ENCODE data around the gene SLC4A9.

SLC4A9 gene, protein sequence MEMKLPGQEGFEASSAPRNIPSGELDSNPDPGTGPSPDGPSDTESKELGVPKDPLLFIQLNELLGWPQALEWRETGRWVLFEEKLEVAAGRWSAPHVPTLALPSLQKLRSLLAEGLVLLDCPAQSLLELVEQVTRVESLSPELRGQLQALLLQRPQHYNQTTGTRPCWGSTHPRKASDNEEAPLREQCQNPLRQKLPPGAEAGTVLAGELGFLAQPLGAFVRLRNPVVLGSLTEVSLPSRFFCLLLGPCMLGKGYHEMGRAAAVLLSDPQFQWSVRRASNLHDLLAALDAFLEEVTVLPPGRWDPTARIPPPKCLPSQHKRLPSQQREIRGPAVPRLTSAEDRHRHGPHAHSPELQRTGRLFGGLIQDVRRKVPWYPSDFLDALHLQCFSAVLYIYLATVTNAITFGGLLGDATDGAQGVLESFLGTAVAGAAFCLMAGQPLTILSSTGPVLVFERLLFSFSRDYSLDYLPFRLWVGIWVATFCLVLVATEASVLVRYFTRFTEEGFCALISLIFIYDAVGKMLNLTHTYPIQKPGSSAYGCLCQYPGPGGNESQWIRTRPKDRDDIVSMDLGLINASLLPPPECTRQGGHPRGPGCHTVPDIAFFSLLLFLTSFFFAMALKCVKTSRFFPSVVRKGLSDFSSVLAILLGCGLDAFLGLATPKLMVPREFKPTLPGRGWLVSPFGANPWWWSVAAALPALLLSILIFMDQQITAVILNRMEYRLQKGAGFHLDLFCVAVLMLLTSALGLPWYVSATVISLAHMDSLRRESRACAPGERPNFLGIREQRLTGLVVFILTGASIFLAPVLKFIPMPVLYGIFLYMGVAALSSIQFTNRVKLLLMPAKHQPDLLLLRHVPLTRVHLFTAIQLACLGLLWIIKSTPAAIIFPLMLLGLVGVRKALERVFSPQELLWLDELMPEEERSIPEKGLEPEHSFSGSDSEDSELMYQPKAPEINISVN

DNA sequence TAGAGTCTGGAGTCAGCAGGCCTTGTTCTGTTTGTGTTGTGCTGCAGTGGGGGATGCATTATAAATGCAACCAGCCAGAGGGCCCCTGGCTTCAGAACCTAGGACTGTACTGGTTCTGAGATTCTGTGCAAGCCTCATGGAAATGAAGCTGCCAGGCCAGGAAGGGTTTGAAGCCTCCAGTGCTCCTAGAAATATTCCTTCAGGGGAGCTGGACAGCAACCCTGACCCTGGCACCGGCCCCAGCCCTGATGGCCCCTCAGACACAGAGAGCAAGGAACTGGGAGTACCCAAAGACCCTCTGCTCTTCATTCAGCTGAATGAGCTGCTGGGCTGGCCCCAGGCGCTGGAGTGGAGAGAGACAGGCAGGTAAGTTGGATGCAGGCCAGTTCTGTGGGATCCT lies at the start of gene SLC4A9:
Gene SLC4A9, plus strand, starts transcription at position 94 of the 400 bp plus-strand sequence. Its CDS starts 43 bp downstream, at position 137.
- DNase-seq: no peak

DNA sequence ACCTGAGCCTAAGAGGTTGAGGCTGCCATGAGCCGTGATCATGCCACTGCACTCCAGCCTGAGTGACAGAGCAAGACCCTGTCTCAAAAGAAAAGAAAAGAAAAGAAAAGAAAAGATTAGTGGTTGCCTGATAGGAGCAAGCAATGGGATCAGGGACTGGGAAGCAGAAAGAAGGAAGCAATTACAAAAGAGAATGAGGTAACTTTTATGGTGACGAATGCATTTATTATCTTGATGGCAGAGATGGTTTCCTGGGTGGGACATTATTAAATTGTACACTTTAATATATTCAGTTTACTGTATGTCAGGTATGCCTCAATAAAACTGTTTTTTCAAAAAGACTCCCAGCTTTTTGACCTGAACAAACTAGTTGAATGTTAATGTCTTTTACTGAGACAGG lies 49.6 kb upstream of the SLC4A9 start:
- DNase-seq: no peak

DNA sequence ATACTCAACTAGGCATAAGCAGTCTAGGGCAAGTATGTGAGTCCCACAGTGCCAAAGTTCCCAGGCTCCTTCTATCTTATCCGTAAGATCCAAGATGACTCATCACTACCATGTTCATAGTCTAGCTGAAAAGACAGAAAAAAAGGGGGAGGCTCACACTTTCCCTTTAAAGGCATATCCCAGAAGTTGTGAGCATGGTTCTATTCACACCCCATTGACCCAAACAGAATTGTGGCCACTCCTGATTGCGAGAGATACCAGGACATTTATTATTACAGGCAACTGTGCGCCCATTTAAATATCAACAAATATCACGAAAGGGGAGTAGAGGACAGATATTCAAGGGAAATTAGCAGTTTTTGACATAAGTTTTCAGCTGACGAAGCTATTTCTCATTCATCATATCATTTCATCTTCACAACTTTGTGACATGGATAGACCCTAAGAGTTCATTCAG lies 49.0 kb upstream of the SLC4A9 start:
- no peak for DNase-seq

DNA sequence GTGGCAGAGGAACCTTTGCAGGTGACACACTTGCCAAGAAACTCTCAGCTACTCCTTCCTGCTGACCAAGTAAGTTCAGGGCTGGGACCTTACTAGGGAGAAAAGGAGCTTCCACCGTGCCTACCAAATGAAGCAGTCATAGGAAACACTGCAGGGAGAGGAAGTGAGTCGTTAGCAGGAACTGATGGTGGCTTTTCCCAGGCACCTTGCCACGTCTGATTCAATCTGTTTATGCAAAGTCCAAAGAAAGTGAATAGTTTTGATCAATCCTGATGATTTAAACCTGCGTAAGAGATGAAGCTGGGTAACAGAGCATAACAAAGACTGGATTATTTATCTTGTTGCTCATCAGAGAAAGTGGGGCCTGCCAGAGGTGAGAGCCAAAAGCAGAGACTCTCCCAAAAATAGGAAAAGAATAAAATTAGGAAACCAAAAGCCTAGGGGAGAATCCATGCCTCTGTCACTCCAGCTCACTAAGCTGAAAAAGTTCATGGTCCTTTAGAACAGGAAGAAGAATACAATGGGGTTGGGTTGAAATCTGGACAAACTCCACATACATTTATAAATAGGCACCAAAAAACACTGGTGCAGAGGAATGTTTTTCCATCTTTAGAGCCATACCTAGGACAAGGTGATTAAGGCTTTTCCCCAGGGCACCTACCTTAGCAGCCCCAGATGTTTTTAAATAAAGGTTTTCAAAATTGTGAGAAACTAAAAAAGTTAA lies 47.8 kb upstream of the SLC4A9 start:
- DNase-seq: no peak

DNA sequence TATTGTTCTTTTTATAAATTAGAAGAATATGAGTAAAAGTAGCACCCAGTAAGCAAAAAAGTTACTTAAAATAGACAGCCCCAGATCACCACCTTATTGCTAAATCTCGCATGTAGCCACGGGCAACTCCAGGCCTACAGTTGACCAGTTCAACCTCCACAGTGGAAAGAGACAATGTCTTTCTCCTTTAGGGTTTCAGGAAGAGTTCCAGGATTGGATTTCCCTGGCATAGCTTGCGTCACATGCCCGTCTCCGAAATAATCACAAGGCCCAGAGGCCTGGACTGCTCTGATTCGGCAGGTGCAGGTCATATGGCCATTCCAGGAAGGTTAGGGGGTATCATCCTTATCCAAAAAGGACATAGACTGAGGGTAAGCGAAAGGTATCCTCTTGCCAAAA lies 47.2 kb upstream of the SLC4A9 start:
- no peak for DNase-seq

DNA sequence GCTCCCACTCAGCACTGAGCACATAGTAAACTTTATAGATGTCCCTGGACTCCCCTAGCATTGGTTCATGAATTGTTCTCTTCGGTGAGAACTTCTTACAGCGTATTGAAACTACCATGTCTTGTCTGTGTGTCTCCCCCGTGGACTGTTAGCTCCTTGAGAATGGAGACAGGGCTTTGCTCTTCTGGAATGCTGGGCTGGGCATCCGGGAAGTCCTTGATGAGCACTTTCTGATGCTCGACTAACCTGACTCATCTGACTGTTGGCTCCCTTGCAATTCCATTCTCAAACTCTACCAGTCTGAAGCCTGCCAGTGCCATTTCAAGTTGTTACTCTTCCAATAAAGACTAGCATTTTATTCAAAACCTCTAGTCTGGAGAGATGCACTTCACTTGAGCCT lies 42.1 kb upstream of the SLC4A9 start:
- DNase-seq: no peak

DNA sequence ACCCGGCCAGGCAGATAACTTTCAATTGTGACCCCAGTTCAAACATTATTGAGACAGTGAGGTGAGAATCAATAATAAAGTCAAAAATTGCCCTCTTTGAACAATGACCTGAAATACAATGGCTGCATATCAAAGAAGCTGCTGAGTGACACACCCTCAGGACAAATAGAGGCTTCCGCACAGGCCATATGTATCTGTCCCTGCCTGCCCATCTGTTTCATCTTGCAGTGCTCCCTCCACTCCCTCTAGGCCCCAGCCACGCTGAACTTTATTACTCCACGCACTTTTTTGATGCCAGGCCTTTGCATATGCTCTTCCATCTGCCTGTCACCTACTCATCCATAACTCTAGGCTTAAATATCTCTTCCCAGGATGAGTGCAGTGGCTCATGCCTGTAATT lies 41.2 kb upstream of the SLC4A9 start:
- no peak for DNase-seq

DNA sequence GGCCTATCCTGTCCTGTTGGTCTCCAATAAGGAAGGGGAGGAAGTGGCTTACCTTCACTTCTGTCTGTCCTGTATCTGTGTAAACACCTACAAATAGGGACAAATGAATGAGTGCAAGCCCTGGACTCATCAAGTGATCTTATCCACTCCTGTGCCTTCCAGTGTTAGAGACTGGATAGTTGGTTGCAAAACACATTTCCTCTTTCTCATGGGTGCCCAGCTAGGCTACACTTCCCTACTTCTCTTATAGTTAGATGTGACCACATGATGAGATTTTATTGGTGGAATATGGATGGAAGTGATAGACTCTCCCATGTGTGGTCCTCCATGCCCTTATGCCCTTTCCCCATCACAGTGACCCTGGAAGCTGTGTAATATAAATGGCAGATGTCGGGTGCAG lies 40.2 kb upstream of the SLC4A9 start:
- no peak for DNase-seq

DNA sequence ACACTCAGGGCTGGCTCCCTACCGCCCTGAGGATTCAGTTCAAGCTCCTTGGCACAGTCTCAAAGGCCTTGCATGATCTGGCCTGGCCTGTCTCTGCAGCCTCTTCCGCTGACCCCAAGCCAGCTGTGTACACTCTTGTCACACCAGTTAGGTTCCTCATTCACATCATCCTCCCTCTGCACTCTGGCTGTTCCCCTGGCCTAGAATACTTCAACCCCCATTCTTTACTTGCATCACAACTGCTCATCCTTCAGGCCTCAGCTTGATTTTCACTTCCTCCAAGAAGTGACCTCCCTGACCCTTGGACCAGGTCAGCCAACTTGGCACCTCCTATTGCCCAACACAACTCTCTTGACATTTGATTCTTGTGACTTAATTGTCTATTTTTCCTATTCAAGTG lies 38.2 kb upstream of the SLC4A9 start:
- DNase-seq: no peak

DNA sequence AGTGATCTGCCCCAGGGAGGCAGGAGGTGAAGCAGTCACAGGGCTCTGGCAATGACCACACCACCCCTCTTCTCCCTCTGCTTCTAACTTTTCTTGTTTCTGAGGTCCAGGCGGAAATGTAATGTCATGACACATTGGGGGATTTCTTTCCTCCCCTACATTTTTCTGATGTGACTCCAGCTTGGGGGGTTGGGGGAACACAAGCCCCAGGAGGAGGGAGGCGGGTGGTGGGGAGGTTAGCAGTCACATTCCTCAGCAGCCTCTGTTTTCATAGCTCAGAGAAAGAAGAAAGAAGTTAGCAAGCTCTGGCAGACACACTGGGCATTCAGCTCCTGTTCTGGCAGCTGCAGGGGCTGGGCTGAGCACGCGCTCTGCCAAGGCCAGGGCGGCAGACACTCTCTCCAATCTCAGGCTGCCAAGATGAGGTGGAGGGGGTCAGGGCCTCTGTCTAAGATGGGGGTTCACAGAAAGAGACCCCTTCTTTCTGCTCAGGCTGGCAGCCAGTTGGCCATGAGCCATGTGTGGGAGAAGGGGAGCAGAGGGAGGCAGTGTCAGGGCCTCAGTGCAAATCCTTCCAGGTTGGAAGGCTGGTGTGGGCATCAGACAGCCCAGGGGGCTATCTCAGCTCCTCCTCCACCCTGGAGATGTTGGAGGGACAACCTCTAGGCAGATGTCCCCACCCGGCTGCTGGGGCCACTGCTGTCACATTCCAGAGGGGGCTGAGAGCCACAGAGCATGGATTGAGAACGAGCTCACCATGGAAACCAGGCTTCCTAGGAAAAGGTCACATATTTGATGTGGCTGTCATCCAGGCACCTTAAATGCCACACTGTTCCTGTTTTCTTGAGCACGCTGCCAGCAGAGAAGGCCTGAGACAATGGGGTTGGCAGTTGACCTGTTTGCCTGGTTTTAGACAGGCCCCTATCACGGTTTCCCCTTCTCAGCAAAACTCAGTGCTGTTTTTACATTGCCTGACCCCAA lies 37.0 kb upstream of the SLC4A9 start:
- no peak for DNase-seq

DNA sequence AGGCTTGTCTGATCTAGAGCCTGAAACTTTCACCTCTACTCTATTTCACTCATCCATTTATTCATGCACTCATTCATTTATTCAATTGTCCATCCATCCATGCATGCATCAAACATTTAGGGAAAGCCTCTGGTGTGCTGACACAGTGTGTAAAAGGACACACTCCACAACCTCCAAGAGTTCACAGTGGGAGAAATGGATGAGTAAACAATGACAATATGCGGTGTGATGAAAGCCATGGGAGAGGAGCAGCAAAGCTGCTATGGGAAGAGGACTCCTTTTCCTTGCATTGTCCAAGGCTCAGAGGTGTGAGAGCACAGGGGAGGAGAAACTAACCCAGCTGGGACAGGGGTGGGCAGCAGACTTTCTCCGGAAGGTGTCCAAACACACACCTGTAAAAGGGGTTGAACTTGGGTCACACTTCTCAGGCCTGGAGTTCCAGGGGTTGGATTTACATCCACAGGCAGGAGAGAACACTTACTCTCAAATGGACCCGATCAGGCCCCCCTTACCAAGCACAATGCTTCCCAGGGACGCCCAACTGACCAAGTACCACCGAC lies 35.9 kb upstream of the SLC4A9 start:
- no peak for DNase-seq

DNA sequence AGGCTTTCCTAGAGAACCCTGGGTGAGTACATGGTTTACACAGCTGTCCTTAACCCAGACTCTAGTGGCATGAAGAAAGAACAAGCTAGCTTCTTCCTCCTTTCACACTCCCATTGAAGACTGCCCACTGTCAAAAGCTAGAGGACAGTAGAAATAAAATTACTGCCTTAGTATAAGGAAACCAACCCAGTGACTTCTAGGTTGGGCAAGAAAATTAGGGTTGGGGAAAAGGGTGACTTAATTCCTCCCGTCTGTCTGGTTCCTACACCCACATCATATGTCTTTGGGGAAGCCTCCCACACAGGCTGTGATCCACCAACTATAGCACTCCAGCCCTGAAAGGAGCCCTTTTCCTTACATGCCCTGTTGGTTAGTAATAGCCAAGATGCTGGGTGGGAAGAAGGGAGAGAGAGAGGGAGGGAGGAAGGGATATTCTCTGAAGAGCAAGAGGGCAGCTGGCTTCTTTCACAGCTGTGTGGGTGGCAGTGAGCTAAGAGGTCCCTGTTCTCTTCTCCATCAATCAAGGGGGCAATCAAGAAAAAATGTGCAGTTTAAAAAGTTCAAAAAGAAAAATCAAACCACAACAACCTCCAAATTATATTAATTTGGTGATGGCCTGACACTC lies 35.3 kb upstream of the SLC4A9 start:
- no peak for DNase-seq

DNA sequence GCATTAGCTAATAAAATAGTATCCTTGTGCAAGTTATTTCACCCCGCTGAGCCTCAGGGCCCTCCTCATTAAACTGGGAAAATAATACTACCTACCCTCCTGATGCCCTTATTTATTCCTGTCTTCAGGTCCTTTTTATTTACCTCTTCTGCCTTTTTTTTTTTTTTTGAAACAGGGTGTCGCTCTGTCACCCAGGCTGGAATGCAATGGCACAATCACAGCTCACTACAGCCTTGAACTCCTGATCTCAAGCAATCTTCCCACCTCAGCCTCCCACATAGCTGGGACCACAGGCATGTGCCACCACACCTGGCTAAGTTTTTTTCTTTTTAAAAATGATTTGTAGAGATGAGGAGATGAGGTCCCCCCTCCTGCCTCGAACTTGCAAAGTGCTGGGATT lies 34.5 kb upstream of the SLC4A9 start:
- DNase-seq: no peak

DNA sequence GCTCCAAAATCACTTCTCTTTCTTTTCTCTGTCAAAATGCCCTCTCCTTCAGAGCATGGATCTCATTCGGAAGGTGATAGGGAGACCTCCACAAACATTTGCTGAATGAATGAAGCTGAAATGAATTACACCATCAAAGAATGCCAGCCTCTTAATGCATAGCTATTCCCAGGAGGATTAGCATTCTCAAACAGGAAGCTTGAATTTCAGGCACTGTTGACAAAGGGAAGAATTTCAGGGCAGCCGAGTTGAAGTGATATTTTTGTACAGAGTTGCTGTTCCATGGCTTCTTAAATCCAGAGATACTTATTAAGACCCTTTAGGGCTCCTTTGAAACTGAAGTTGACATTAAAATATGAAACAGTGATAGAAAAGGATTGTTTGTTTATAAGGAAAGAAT lies 32.4 kb upstream of the SLC4A9 start:
- no peak for DNase-seq

DNA sequence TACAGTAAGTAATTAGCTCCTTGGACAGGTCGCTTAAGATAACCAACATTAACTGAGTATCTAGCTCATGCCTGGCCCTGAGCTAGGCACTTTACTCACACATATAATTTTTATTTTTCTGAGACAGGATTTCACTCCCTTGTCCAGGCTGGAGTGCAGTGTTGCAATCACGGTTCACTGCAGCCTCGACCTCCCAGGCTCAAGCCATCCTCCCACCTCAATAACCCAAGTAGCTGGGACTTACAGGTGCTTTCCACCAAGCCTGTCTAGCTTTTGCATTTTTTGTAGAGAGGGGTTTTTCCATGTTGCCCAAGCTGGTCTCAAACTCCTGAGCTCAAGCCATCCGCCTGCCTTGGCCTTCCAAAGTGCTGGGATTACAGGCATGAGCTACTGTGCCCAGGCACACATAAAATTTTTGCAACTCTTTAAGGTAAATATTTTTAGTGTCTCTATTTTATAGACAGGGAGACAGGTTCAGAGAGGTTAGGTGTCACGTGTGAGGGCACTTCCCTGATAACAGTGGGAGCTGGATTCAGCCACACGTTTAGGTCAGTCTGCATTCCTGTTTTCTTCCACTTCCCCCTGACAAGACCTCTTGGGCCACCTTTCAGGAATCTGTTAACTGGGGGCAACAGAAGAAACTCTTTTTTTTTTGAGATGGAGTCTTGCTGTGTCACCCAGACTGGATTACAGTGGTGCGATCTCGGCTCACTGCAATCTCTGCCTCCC lies 31.8 kb upstream of the SLC4A9 start:
- no peak for DNase-seq

DNA sequence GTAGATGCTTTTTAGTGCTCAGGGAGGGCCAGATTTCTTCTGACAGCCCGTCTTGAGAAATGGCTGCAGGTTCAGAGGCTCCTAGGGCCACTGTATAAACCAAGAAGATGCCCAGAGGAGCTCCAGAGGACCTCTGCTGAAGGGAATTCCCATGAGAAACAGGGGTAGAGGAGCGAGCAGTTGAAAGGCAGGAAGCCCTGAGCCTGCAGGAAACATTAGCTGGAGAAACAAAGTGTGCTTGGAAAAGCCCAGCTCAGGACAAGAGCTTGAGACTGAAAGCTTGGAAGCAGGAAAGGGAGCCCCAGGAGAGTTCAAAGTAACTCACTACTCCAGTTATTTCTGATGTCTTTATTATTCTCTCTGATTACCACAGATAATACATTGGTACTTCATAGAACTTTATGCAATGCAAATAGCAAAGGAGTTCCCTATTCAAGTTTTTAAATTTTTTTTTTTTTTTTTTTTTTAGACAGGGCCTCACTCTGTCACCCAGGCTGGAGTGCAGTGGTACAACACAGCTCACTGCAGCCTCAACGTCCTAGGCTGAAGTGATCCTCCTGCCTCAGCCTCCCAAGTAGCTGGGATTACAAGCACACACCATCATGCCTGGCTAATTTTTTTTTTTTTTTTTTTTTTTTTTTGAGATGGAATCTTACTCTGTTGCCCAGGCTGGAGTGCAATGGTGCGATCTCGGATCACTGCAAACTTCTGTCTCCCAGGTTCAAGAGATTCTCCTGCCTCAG lies 30.1 kb upstream of the SLC4A9 start:
- DNase-seq: no peak

DNA sequence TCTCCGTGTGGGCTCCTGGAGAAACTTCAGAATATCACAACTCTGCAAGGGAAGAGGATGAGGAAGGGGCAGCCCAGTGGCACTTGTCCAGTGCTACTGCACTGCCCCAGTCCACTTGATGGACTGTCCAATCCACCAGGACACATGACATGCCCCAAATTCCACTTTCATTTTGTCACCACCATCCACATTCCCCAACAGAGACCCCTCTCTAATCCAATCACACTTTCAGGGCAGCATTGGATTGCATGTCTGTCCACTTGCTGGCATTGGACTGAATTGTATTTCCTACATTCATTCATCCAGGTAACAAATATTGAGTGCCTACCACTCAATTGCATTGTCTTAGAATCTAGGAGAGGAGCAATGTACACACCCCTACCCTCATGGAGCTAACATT lies 28.4 kb upstream of the SLC4A9 start:
- DNase-seq: no peak

DNA sequence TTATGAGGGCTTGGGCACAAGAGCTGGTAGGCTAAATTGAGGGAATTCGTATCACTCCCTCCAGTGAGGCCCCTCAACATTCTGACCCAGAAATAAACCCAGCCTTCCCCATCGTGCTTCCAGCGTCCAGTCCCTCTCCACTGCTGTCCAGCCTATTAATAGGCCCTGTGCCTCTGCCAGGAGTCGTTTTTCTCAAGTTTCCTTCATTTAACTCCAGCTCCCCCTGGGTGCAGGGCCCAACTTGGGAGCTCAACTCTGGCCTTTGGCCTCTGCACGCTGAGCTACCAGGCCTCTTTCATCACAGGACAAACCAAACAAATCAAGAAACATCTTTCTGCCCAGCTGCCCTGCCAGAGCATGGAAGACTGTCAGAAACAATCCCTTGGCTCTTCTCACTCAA lies 23.6 kb upstream of the SLC4A9 start:
- DNase-seq: no peak

DNA sequence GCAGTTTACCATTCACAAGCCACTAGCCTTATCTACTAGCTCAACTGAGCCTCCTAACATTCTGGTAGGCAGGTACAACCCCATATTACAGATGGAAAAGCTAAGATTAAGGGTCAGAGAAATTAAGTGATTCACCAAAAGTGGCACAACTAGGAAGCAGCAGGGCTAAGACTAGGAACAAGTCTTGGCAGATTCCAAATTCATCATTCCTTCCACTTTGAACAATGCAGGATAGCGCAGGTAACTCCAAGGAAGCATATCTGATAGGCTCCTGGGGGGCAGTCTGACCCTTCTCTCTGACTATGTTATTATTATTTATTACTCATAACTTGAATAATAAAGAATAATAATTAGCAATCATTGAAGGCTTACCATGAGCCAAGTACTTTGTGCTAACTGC lies 22.1 kb upstream of the SLC4A9 start:
- DNase-seq: no peak

DNA sequence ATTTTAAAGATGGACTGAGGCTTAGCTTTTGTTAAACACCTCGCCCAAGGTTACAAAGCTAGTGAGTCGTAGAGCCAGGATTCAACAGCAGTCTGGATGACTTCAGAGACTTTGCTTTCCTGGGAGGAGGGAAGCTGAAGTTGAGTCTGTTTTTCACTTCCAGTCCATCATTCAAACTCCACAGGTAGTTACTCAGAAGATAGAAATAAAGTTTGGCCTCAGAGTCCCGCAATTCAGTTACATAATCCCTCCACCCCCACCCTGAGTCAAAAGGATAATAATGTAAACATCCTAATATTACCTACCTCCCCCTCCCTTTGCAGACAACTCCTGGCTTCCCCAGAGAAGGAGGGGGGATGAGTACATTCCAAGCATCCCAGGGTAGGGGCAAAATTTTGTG lies 21.7 kb upstream of the SLC4A9 start:
- no peak for DNase-seq

All from NCI-H1105 treated with DMSO at 0.1 percent for 48 hours (cell line).